Frontal cortex (tissue), 4 donors: ENCODE results near the gene TM4SF18. TPM values are rescaled to one million over a fixed set of nuclear protein-coding genes. Genes with fewer than 3 reads are reported as not detected.
"Not testable (repeated sequence)": the region's sequence is repeated elsewhere in the genome, so short reads cannot be mapped to it uniquely, and the experiment has no call there.

Source experiments
- DNase-seq, 2 donors: peaks; one replicate each; pipeline ENCODE4 v3.0.0; 2012; ENCODE audit warnings: low spot score in 2 of 2
- FAIRE-seq: peaks from 2 replicates; lab custom pipeline; 2012; peaks lifted over from hg19 to GRCh38; lab: Jason Lieb, UNC
- total RNA-seq: library from RNA; depleted of rRNA; stranded (reverse); fragments of >200 nt; gene quantifications from one replicate; pipeline ENCODE4 v1.2.3, GENCODE V29; 2014
- donor health status: control.
- donor health status: control.
- donor health status: control.

The TM4SF18 gene
- total RNA-seq, 1 donor from 2014 or later: 3.7 TPM

DNA sequence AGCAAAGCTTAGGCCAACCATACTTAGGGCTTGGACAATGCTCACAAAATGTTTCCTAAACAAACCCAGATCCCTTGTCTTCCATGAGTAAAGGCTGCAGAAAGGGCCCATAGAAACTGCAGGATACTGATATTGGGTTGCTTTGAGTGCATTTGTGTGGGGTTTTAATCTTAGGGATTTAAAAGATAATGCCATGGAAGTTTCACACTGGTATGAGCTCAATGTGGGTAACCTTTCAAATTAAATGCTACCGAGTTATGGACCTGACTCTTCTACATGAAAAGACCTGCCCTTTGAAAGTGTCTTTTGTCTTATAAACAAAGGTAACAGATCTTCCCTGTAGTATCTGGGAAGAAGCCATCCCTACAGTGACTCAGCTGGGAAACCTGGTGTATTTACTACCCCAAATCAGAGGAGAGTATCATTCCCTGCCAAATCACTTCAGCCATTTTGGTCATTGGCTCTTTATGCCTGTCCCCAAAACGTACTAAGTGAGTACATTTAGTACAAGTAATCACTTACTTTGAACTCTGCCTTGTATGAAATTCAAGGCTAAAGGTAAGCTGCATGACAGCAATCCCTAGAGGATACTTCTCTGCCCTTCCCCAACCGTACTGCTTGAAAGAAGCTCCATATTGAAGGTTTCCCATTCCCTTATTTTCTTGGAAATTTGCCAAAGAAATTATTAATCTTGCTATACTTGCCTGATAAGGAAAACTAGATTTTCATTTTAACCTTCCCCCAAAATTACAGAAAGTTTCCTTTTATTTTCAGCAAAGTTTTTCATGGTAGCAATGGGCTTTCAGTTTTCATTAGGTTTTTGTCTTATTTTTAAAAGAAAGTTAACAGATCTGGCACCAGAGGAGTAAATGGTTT lies 36.8 kb upstream of the TM4SF18 start:
- FAIRE-seq: no peak
- no peak for DNase-seq

DNA sequence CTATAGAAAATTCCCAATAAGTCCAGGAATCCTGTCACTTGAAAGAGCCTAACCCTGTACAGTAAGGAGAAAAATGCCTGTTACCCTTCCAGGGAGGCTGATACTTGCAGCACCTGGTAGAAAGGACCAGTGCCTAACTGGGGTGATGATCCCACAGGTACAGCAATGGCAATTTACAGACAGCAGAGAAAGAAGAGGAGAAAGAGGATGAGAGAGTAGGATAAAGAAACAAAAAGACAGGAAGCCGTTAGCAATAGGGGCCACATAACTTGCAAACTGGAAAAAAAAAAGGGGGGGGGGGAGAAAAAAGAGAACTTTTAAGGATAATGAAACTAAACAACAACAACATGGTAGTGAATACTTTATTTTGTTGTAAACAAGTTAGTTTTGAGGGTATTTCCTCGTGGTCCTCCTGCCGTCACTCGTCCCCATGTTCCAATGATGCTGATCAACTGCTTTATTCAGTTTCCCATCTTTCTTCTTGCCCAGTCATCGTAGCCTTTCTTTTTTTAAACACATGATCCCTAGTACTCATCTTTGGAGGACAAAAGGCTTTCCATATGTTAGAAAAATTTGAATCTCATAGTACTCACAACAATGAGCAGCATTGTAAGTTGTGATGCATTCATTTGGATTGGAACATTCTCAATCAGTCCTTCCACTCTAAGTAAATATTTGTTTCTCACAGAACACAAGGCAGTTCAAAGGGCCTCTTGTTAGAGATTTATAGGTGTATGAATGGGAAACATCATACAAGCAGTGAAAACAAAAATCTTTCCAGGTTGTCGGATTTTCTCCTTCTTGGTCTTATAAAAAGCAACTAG lies 35.5 kb upstream of the TM4SF18 start:
- FAIRE-seq (no peak), DNase-seq (no peak)

DNA sequence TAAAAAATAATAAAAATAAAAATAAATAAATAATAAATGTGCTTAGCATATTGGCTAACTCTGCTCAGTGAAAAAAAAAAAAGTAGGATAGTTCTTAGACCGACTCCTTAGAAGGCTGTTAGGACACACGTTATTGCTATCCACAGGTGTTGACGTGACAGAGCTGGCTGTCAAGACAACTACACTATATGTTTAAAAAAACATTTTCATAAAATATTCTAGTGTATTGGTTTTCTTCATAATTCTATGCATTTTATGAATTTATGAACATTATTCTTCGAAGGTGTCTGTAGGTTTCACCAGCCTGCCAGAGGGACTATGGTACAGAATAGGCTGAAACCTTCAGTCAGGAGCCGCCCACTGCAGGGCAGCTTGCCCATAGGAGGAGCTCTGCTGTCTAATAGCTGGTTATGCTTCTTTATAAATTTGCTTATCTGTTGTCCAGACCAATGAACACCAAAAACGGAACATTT lies 34.8 kb upstream of the TM4SF18 start:
- FAIRE-seq (no peak), DNase-seq (no peak)

DNA sequence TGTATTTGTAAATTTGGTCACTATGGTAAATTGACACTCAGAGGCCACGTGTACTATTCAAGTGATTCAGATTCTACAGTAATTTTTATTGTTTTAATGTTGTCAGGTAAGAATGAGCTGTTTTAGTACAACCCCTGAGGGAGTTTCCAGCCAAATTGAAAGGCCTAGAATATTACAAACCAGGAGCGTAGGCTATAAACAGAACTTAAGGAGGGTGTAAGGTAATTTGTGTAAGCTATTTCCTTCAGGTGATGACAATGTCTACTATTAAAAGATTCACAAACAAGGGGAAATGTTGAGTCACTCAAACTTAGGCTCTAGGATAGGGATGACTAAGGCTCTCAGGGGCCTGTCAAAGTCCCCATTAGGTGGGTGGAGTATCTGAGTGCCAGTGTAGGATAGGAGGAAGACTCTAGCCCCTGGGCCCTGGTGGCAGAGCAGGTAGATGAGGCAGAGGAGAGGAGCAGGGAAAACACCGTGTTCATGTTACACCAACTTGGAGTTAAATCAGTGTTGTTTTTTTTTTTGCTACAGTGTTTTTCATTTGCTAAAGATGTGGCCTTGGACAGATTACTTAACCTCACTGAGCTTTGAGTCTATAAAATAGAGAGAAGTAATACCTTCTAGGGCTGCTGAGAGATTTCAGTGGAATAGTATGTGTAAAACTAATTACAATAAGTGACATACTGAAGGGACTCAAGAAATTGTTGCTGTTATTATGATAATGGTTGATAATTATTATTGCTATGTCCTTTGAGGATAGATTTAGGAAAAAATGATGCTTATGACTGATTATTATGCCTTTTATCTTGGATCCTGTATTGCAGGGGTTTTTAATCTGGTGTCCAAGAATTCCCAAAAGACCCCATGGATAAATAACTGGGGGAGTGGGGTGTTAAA lies 33.8 kb upstream of the TM4SF18 start:
- FAIRE-seq: no peak
- DNase-seq: no peak

DNA sequence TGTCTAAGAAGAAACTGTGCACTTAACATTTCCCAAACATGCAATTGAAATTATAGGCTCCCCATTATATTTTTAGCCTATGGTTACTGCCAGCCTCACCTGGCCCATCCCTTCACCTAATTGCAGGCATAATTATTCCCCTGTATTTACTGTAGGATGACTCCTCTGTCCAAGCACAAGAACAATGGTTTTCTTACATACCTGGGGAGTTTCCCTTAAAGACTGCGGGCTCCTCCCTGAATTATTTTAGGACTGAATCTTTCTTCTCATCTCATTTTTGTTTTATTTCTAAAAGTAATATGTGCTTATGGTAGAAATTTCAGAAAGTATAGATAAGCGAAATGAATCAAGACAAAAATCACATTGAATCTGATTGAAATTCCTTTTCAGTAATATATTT lies 32.6 kb upstream of the TM4SF18 start:
- DNase-seq (no peak), FAIRE-seq (no peak)

DNA sequence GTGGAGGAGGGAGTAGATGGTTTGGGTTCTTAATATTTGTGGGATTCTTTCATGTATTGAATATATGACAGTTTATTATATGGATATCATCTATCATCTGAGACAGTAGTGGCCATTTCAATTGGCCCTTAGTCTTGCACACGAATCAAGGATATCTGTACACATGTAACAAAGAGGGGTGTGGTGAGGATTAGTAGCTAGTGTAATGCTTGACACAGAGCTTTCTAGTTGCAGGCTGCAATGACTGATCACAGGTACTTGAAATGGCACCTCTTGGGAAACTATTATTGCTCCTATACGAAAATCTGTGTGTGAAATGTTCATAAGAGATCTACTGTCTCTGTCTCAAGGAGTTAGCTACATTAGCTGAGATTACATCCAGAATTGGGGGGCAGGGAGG lies 31.2 kb upstream of the TM4SF18 start:
- FAIRE-seq (no peak), DNase-seq (no peak)

DNA sequence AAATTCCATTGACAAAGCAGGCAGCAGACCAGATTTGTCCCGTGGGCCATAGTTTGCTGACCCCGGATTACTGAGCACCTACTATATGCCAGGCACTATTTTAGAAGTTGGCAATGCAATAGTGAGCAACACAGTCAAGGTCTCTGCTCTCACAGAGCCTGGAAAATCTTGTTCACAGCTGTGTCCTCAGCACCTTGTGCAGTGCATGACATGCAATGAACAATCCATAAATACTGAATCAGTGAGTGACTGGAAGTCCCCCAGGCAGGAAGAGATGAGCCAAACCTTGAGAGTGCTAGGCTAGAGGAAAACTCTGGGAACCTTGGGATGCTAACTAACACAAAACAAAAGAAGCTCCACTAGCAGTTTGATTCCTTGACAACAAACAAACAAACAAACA lies 29.6 kb upstream of the TM4SF18 start:
- no peak for FAIRE-seq
- no peak for DNase-seq

DNA sequence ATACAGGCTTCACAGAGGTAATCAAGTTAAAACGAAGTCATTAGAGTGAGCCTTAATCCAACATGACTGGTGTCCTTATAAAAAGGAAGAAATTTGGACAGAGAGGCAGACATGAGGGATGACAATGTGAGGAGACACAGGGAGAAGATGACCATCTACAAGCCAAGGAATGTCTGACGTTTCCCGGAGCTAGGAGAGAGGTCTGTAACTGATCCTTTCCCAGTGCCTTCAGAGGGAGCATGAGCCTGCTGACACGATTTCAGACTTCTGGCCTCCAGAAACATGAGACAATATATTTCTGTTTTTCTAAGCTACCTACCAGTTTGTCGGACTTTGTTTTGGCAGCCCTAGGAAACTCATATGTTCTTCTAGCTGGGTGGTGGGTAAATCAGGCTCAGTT lies 28.9 kb upstream of the TM4SF18 start:
- DNase-seq (no peak), FAIRE-seq (no peak)

DNA sequence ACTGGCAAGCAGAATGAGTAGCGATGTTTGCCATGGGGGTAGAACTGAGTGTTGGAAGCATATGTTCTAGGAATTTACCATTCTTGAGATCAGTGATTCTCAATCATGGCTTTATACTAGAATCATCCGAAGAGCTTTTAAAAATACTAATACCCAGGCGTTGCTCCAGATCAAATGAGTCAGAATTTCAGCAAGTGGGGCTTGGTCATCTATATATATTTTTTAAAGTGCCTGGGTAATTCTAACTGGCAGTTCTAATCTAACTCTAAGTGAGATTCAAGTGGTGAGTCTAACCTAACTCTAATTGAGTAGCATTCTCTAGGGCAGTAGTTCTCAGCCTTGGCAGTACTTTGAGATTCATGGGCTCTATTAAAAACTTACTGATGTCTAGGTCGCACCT lies 23.2 kb upstream of the TM4SF18 start:
- DNase-seq (no peak), FAIRE-seq (no peak)

DNA sequence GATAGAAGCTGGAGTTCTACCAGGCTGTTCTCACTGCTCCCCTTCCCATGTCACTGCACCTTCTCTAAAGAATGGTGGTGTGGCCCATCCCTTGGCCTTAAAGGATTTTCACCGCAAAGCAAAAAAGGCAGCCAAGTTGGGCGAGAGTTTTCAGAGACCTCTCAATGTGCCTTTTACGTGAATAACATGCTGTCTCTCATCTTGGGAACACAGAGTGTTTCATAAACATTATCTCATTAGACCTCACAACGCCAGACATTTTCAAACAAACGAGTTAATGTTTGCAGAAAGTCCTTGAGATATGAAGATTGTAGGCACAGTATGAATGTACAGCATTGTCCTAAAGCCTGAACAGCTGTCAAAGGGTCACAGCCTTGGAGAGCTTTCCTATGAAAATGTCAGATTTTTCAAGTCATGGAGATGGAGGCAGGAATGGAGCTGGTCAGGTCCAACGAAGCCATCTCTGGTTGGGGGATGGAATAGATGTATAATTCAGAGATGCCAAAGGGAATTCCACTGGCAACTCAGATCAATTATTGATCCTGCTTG lies 22.7 kb upstream of the TM4SF18 start:
- FAIRE-seq: no peak

DNA sequence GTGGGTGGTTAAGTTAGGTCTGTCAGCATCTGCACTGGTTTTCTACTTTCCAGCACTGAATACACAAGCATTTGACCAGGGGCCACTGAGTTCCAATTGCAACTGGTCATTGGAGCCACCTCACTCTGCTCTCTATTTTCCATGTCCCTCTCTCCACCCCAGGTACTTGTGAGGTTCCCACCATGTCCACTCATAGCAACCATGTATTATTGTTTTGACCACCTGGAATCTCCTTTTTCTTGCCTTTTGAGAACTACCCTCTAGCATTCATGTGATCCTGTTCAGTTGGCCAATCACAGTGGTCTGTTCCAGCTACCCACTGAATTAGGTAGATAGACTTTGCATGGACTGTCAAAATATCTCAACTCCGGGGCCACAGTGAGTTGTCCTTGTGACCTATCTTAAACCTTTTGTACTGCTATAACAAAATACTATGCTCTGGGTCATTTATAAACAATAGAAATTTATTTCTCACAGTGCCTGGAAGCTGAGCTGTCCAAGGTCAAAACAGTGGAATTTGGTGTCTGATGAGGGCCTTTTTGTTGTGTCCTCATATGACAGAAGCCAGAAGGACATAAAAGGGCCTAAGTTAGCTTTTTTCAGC lies 20.2 kb upstream of the TM4SF18 start:
- no peak for FAIRE-seq
- no peak for DNase-seq

More for the DNA sequence above, 22.7 kb upstream of the TM4SF18 start:
- no peak for DNase-seq

DNA sequence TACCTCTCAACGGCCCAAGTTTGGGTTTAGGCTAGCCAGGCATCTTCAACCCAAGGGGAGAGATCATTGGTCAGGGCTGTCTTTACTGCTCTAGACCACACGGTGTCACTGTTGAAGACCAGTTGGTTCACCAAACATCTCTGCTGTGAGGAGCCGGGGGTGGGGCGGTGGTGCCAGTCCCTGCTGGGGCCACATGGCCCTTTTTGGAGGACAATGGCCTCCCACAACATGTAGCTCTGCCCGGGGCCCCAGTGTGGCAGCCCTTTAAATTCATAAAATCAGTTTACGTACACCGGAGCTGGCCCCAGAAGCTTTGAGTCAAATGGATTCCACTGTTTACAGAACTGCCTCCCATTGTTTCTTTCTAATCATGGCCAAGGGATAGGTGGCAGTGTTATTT lies 19.1 kb upstream of the TM4SF18 start:
- peak in 1 of 2 donors; percentile 30 for DNase-seq
- FAIRE-seq: no peak

DNA sequence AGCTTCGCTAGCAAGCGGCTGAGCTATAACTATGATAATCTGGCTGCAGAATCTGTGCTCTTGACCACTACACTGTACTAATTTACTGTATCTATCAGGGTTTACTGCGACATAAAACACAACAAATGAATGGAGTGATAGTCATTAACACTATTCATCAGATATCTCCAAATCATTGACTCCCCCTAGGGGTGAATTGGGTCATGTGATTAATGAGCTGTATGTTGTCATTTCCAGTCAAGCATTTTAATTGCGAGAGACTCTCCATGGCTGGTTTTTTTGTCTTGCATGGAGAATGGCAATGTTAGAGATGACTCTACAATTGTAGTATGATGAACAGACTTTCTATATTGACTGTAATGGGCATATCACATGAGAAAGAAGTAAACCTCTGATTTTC lies 10.5 kb upstream of the TM4SF18 start:
- DNase-seq (no peak), FAIRE-seq (no peak)

DNA sequence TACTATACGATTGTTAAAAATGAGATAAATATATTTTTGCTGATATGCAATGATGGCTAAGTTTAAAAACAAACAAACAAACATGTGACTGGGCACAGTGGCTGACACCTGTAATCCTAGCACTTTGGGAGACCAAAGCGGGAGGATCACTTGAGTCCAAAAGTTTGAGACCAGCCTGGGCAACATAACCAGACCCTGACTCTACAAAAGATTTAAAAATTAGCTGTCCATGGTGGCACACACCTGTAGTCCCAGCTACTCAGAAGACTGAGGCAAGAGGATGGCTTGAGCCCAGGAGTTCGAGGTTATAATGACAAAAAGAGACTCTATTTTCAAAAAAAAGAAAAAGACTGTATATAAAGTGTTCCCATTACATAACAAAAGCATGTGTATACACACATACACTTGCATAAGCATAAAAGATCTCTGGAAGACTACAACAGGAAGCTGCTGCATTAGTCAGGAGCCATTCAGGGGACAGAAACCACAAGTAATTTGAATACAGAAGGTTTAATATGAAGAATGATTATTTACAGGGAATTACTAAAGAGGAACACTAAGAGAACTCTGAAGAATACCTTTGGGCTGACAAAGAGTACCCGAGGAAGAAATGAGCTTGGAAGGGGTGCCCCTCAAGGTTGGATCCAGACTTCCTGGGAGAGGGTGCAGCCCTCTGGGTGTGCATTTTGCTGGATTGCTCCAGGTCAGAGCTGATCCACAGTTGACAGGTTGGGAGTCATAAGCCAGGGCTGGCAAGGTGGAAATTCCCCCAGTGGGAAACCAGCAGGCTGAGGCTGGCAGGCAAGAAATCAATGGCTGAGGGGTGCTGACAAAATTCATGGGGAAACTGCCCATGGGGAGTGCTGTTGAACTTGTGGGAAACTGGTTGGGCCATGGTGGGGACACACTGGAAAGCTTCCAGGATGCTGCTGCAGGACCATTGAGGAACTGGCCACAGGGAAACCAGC lies 9.3 kb upstream of the TM4SF18 start:
- DNase-seq (no peak), FAIRE-seq (no peak)

DNA sequence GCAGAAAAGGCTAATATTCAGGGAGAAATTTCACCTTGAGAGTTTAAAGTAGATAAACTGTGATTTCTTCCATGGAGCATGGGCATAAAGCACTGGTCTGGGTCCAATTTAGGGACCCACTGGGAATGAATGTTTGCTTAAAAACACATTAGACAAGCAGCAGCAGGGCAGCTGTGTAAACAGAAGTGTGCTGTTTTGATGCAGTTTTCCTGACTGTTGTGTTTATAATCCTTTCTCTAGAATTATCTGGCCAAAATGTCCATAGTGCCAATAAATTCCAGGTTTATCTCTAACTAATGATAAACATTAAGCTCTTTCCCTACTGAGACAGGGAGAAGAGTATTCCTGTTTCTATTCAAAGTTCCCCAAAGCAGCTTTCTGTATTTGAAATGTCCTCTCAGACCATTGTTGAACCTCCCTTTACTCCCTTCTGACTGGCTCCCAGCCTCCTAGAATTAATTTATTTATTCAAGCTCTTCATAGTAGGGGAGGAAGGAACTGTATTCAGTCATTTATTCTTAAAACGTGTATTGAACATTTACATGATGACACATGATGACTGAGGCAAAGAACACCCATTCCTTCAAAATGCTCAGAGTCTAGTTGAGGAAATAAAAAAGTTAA lies 7.0 kb upstream of the TM4SF18 start:
- no peak for DNase-seq
- no peak for FAIRE-seq

DNA sequence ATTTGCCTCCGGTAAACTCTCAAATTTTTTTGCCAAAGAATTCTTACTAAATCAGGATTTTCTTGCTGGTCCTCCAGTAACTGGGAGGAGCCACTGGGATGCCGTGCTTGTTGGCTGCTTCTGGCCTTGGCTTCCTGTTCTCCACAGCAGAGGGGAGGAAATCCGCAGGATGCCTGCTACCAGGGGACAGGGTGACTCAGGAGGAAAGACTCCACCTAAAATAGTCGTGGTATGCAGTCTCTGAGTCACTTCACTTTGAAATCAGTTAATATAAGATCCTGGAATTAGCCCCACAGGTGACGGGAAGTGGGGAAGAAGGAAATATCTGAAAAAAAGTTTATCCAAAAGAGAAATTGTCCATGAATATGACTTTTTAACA lies 6.5 kb upstream of the TM4SF18 start:
- no peak for FAIRE-seq

DNA sequence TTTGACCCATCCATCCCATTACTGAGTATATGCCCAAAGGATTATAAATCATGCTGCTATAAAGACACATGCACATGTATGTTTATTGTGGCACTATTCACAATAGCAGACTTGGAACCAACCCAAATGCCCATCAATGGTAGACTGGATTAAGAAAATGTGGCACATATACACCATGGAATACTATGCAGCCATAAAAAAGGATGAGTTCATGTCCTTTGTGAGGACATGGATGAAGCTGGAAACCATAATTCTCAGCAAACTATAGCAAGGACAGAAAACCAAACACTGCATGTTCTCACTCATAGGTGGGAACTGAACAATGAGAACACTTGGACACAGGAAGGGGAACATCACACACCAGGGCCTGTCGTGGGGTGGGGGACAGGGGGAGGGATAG lies 4.0 kb upstream of the TM4SF18 start:
- FAIRE-seq: not testable (repeated sequence)

More for the DNA sequence above, 6.5 kb upstream of the TM4SF18 start:
- DNase-seq: no peak

DNA sequence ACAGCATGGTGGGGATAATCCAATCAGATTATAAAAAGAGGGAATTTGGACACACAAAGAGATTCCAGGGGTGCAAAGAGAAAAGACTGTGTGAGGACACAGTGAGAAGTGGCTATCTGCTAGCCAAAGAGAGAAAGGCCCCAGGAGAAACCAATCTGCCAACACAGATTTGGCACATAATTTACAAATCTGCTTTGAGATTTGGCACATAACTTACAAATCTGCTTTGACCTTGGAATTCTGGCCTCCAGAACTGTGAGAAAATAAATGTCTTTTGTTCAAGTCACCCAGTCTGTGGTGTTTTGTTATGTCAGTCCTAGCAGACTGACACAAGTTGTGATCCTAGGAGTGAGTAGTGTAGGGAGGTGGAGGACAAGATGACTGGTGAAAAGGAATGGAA lies 3.5 kb upstream of the TM4SF18 start:
- FAIRE-seq (no peak), DNase-seq (no peak)

More for the DNA sequence above, 4.0 kb upstream of the TM4SF18 start:
- not testable (repeated sequence) for DNase-seq
